Activated B cell treated with CpG ODN at 0.5 μM for 24 hours (primary cell): Measurements from ENCODE around the gene MAP3K1. TPM values are rescaled to one million over a fixed set of nuclear protein-coding genes. Genes with fewer than 3 reads are reported as not detected.
"Not testable (repeated sequence)": the region's sequence is repeated elsewhere in the genome, so short reads cannot be mapped to it uniquely, and the experiment has no call there.

ENCODE experiments used
- ATAC-seq: fragments of 200-7000 bp; cut with Tn5 transposase; one replicate; pipeline ENCODE4 v1.10.0; 2021; ENCODE audit warnings: low read depth, mild to moderate bottlenecking, moderate library complexity
- CTCF ChIA-PET: fragments of 350-600 bp; sonication (Branson Sonifier 250); formaldehyde crosslinking; loops from one replicate; lab custom pipeline; 2021; ENCODE audit warnings: antibody characterized with exemption; lab: Charles Lee
- POLR2A ChIA-PET: fragments of 350-600 bp; sonication (Branson Sonifier 250); formaldehyde crosslinking; loops from one replicate; lab custom pipeline; 2021; ENCODE audit warnings: antibody characterized with exemption; lab: Charles Lee
- DNase-seq: peaks from one replicate; pipeline ENCODE4 v3.0.0; 2022
- H3K27ac Mint-ChIP-seq: one replicate; pipeline ENCODE4 v1.8.0; 2020; ENCODE audit warnings: mixed read lengths
- H3K27me3 Mint-ChIP-seq: one replicate; pipeline ENCODE4 v1.8.0; 2021; ENCODE audit warnings: mixed read lengths
- H3K36me3 Mint-ChIP-seq: one replicate; pipeline ENCODE4 v1.8.0; 2021; ENCODE audit warnings: low read depth, mixed read lengths
- H3K4me1 Mint-ChIP-seq: one replicate; pipeline ENCODE4 v1.8.0; 2021; ENCODE audit warnings: mixed read lengths
- H3K4me3 Mint-ChIP-seq: one replicate; pipeline ENCODE4 v1.8.0; 2020; ENCODE audit warnings: mild to moderate bottlenecking, mixed read lengths
- H3K9me3 Mint-ChIP-seq: one replicate; pipeline ENCODE4 v1.8.0; 2020; ENCODE audit warnings: mixed read lengths
- CTCF ChIP-seq: fragments of 200-600 bp; IDR thresholded peaks from one replicate; pipeline ENCODE4 v1.8.0; 2022; ENCODE audit warnings: antibody characterized with exemption, mild to moderate bottlenecking
- intact Hi-C: fragments of 100-400 bp; cut with micrococcal nuclease; formaldehyde crosslinking; loops from one replicate; pipeline ENCODE4 v1.15.1; 2024
- total RNA-seq: library from RNA; stranded (reverse); gene quantifications from 2 replicates; pipeline ENCODE4 v1.2.3, GENCODE V29; 2022

MAP3K1 gene
- total RNA-seq, 1 donor from 2014 or later: 102 TPM

GRCh38 chr5:56817263-56818014, 2.1 kb downstream of the MAP3K1 start:
- H3K9me3 Mint-ChIP-seq: no peaks in the 10 kb centered on the region
- H3K4me3 Mint-ChIP-seq: peak overlapping the region; percentile 93
- peak overlapping the region; percentile 93 for H3K27ac Mint-ChIP-seq
- ATAC-seq (peak; percentile 25), DNase-seq (no peak)
- intact Hi-C loops: loop anchor here (1.0 to 10.0 kb wide), 14 partner anchors 12 to 1283 kb away; partner anchors contain the start of gene PLPP1
- POLR2A ChIA-PET: interaction anchor here (0.7 to 3.0 kb wide), 9 partner anchors 11 to 489 kb away, joined by 3 to 25 read pairs (median 4); no protein-coding TSS in a partner anchor
- H3K4me1 Mint-ChIP-seq: peaks cover 63% of the 10 kb centered on the region
- TF ChIP-seq CTCF: no peak
- CTCF ChIA-PET: interaction anchor here (2.6 kb wide), 1 partner anchor 546 kb away, joined by 11 read pairs; no protein-coding TSS in a partner anchor
- H3K27me3 Mint-ChIP-seq: no peaks in the 10 kb centered on the region
- peaks cover 34% of the 10 kb centered on the region for H3K36me3 Mint-ChIP-seq

DNA sequence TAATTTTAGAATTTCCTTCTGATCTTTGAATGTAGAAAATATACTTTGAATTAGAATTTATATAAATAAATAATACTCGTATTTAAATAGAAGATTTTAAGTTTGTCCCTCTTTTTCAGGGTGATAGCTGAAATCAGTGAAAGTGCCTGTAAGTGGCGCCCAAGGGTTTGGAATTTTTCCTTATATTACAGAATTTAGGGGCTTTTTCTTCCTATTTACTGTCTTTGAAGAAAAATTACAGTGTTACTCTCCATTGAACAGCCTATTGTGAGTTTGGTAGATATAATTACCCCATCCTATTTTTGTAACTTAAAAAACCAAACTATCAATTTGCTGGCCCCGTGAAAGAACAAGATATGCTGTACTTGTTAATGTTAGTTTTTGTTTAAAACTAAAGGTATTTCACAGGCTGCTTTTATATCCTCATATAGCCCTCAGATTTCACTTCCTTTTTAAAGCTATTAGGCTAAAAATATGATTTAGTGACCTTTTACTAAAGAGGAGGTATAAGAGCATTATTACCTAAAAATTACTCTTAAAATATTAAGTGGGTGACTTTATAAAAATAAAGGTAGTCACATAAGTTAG, 3.2 kb downstream of the MAP3K1 start:
- intact Hi-C loops: loop anchor here (5.0 to 10.0 kb wide), 2 partner anchors 56 to 1284 kb away; partner anchors contain the start of gene PLPP1
- DNase-seq: no peak
- no peak for TF ChIP-seq CTCF
- Mint-ChIP-seq H3K4me1 (peaks cover 63% of the 10 kb centered on the region), H3K36me3 (peaks cover 45% of the 10 kb centered on the region), H3K27ac (peak overlapping the region; percentile 94), H3K27me3 (no peaks in the 10 kb centered on the region), H3K9me3 (no peaks in the 10 kb centered on the region), H3K4me3 (peak overlapping the region; percentile 82)
- POLR2A ChIA-PET: interaction anchor here (0.6 to 3.0 kb wide), 16 partner anchors 10 to 406 kb away, joined by 3 to 25 read pairs (median 4); no protein-coding TSS in a partner anchor
- CTCF ChIA-PET: interaction anchor here (0.7 to 3.5 kb wide), 4 partner anchors 11 to 547 kb away, joined by 3 to 18 read pairs (median 8); no protein-coding TSS in a partner anchor
- no peak for ATAC-seq

DNA sequence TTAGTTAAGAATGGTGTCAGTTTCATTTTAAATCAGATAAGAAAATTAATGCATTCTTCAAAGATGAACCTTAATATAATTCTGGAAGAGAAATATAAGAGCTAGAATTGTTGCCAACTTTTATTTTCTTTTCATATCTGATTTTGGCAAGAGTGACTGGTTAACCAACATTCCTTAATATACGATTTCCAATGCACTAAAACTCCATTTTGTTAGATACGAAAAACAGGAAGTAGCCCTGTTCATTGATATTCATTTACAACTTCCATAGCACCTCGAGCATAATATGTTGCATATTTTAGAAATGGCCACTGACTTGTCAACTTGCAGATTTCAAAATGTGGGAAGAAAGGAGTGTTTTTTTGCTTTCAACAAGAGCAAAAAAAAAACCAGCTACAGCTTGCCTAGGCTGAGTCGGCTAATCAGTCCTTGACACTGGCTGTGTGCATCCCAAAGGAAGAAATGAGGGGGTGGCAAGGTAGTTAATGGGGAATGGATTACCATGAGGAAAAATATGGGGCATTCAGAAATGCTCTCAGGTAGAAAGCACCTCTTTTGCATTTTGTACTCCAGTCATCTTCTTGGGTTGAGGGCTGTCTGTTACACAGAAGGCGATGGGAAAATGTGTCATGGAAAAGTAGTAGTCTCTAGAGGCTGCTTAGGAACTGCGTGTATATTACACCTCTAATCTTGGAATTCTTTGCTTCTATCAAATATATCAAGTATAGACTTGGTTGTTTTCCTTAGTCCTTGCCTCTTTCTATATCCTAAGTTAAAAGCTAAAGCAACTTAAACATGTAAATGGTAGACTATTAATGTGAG, 3.9 kb downstream of the MAP3K1 start:
- no peaks in the 10 kb centered on the region for H3K9me3 Mint-ChIP-seq
- POLR2A ChIA-PET: interaction anchor here (0.6 to 3.0 kb wide), 16 partner anchors 9 to 407 kb away, joined by 3 to 25 read pairs (median 4); no protein-coding TSS in a partner anchor
- peaks cover 61% of the 10 kb centered on the region for H3K4me1 Mint-ChIP-seq
- no peak for ATAC-seq
- TF ChIP-seq CTCF: no peak
- no peaks in the 10 kb centered on the region for H3K27me3 Mint-ChIP-seq
- H3K4me3 Mint-ChIP-seq: peak overlapping the region; percentile 82
- H3K36me3 Mint-ChIP-seq: peaks cover 47% of the 10 kb centered on the region
- CTCF ChIA-PET: interaction anchor here (0.5 to 3.5 kb wide), 5 partner anchors 10 to 548 kb away, joined by 3 to 18 read pairs (median 5); no protein-coding TSS in a partner anchor
- intact Hi-C loops: loop anchor here (5.0 to 10.0 kb wide), 2 partner anchors 57 to 1284 kb away; partner anchors contain the start of gene PLPP1
- H3K27ac Mint-ChIP-seq: peak overlapping the region; percentile 94
- no peak for DNase-seq

DNA sequence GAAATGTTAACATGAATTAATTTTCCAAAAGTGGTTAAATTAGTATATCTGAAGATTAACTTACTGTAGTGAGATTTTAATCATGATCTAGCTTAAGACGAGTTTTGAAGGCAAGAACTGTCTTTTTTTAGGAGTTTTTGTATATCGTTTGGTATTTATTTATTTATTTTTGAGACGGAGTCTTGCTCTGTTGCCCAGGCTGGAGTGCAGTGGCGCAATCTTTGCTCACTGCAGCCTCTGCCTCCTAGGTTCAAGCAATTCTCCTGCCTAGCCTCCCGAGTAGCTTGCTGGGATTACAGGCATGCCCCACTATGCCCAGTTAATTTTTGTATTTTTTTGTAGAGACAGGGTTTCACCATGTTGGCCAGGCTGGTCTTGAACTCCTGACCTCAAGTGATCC, 6.5 kb downstream of the MAP3K1 start:
- DNase-seq, intact Hi-C loops, H3K9me3 Mint-ChIP-seq, H3K27me3 Mint-ChIP-seq, CTCF ChIA-PET, POLR2A ChIA-PET, ATAC-seq: not testable (repeated sequence)
- Mint-ChIP-seq H3K27ac (peak overlapping the region; percentile 85), H3K36me3 (peaks cover 58% of the 10 kb centered on the region), H3K4me3 (peak overlapping the region; percentile 33), H3K4me1 (peaks cover 83% of the 10 kb centered on the region)

- TF ChIP-seq CTCF: no peak
- no peaks in the 10 kb centered on the region for H3K27me3 Mint-ChIP-seq
- no peak for DNase-seq
- intact Hi-C loops: no loop called here
- peak overlapping the region; percentile 85 for H3K27ac Mint-ChIP-seq
- peak; percentile 56 for ATAC-seq
- H3K4me3 Mint-ChIP-seq: peak overlapping the region; percentile 67
- H3K36me3 Mint-ChIP-seq: peaks cover 55% of the 10 kb centered on the region
- H3K4me1 Mint-ChIP-seq: peaks cover 89% of the 10 kb centered on the region
- H3K9me3 Mint-ChIP-seq: no peaks in the 10 kb centered on the region
- ChIA-PET POLR2A (interaction anchor here (1.5 kb wide), 2 partner anchors 15 to 40 kb away, joined by 3 to 7 read pairs; no protein-coding TSS in a partner anchor), CTCF (interaction anchor here (1.1 kb wide), 1 partner anchor 15 kb away, joined by 3 read pairs; no protein-coding TSS in a partner anchor)
These were observed 7.6 kb downstream of the MAP3K1 start for GRCh38 chr5:56822981-56823380.
